ENCODE results near the gene RLBP1. TPM values are rescaled to one million over a fixed set of nuclear protein-coding genes. Genes with fewer than 3 reads are reported as not detected.

Gene RLBP1
- total and polyA plus RNA-seq, 9 of the 15 experiments (the other 6 are each of a cell fraction or from before 2014, with no cell fraction given) = 0.05 TPM; not detected in 8

DNA sequence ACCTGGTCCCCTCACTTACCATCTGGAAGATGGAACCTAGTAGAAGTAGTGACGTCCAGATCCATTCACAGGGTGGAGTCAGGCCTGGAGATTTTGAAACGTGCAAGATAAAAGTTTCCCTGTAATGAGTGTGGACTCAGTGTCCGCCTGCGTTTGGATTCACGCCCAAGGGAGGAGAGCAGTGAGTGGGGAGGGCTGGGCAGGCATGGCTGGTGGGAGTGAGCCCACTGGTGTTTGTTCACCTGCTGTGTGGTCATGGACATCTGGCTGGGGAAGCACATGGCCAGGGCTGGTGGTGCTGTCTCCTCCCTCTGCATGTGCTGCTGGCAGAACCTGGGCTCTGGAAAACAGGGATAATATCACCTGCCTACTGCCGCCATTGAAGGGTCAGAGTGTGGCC lies 37.0 kb downstream of the RLBP1 start (continued):
- TF ChIP-seq, protein P1, sequence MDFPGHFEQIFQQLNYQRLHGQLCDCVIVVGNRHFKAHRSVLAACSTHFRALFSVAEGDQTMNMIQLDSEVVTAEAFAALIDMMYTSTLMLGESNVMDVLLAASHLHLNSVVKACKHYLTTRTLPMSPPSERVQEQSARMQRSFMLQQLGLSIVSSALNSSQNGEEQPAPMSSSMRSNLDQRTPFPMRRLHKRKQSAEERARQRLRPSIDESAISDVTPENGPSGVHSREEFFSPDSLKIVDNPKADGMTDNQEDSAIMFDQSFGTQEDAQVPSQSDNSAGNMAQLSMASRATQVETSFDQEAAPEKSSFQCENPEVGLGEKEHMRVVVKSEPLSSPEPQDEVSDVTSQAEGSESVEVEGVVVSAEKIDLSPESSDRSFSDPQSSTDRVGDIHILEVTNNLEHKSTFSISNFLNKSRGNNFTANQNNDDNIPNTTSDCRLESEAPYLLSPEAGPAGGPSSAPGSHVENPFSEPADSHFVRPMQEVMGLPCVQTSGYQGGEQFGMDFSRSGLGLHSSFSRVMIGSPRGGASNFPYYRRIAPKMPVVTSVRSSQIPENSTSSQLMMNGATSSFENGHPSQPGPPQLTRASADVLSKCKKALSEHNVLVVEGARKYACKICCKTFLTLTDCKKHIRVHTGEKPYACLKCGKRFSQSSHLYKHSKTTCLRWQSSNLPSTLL (IDR thresholded peaks at IDR 0.05) = no peak
- TF ChIP-seq, protein P2, sequence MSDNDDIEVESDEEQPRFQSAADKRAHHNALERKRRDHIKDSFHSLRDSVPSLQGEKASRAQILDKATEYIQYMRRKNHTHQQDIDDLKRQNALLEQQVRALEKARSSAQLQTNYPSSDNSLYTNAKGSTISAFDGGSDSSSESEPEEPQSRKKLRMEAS (CRISPR knock-in tag; IDR thresholded peaks at IDR 0.05) = peak; percentile 57
- no peak for TF ChIP-seq SRF (CRISPR knock-in tag; IDR thresholded peaks at IDR 0.05)
- TF ChIP-seq ZFP1 (CRISPR knock-in tag; IDR thresholded peaks at IDR 0.05) = no peak

DNA sequence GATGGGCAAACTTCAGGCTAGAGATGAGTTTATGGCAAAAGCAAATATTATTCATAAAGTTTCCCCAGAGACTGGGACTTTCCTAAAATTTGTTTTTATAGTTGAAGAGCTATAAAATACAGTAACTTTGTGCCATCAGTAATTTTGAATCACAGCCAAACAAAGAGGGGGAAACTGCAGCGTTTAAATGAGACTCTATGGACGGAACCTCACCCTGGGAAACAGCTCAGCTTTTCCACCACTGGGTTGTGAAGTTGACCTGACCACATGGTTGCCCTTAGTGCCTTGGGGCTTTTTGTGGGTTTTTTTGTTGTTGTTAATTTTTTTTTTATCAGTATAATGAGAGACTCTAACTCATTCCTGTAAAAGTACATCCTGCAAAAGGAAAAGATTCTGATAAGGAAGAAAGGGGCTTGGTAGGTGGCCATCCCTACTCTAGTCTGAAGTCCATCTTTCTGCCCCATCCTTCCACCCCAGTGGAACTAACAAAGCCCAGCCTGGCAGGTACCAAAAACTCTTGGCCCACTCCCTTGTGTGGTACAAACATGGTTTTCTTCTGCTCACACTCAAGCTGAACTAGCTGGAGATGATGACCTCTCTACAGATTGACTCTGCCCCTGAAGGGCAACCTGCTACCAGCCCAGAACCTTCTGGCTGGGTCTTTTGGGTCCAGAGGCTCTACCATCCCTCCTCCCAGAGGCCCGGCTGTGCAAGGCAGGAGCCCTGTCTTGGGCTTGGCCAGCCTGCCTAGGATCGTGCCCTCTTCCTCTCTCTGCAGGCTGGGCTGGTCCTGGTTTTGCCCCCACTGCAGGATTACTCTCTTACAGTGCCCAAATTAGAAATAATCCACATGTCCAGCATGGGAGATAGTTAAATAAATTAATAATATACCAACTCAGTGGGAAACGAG lies 41.2 kb downstream of the RLBP1 start:
- no peak for ATAC-seq
- Histone ChIP-seq H3K9ac (ENCODE audit: insufficient read depth in 1 of 2, low read depth in 2 of 2, low read length in 2 of 2) (0 out of 4 replicates have a peak overlapping the region, but pooled peaks of 1 of the 2 experiments have one; percentile 11), H3K36me3 (ENCODE audit: control insufficient read depth, insufficient read depth, low read length) (peaks cover 87% of the 10 kb centered on the region), H3K4me2 (ENCODE audit: insufficient read depth, low read length) (no peak overlapping the region), H3K9me3 (replicated peaks; ENCODE audit: control insufficient read depth, insufficient read depth, low read depth, low read length) (no peaks in the 10 kb centered on the region), H3K27me3 (ENCODE audit: control insufficient read depth in 2 of 2, insufficient read depth in 2 of 2, low read length in 2 of 2) (no peaks in the 10 kb centered on the region), H4K20me1 (replicated peaks; ENCODE audit: control insufficient read depth, insufficient read depth, low read length) (no peaks in the 10 kb centered on the region), H3K9me1 (ENCODE audit: control insufficient read depth, insufficient read depth, low read length) (peaks cover 4% of the 10 kb centered on the region), H3K4me1 (replicated peaks in 1 of 2; ENCODE audit: control insufficient read depth in 2 of 2, insufficient read depth in 2 of 2, low read length in 2 of 2) (no peaks in the 10 kb centered on the region), H3K27ac (ENCODE audit: extremely low read depth, low read depth, low read length) (no peak overlapping the region), H2AFZ (ENCODE audit: low read depth, low read length) (no peak overlapping the region), H3K4me3 (no peak overlapping the region), H3K79me2 (ENCODE audit: control insufficient read depth, insufficient read depth, low read length) (no peaks in the 10 kb centered on the region)
- POLR2A ChIA-PET = interaction anchor here (1.2 kb wide), 1 partner anchor 9 kb away, joined by 3 read pairs; no protein-coding TSS in a partner anchor
- no peak for FAIRE-seq
- CTCF ChIA-PET (ENCODE audit: low intra/inter-chr PET ratio) = interaction anchor here (0.5 to 3.4 kb wide), 2 partner anchors 123 to 302 kb away, joined by 3 to 39 read pairs; no protein-coding TSS in a partner anchor
- no TSS peak for BruUV-seq (replicated peaks)
- in situ Hi-C loops (cut with MboI) = loop anchor here (5.0 to 10.0 kb wide), 2 partner anchors 123 to 295 kb away; no protein-coding TSS in a partner anchor
- WGBS (ENCODE audit: insufficient coverage, low coverage, missing lambda C conversion rate) = 84% methylated on average over 5 of the region's 5 CpGs
- DNase-seq (ENCODE audit: extremely low read depth in 1 of 4, low spot score in 3 of 4) = no peak
- intact Hi-C loops (cut with micrococcal nuclease) = loop anchor here (5.0 kb wide), 2 partner anchors 148 to 283 kb away; partner anchors contain the start of gene HAPLN3
- no peak for TF ChIP-seq EGR1 (conservative IDR thresholded peaks at IDR 0.05)
- TF ChIP-seq ZBED1 (IDR thresholded peaks at IDR 0.05) = no peak
- TF ChIP-seq BCOR (IDR thresholded peaks at IDR 0.05) = no peak
- TF ChIP-seq, protein P3, sequence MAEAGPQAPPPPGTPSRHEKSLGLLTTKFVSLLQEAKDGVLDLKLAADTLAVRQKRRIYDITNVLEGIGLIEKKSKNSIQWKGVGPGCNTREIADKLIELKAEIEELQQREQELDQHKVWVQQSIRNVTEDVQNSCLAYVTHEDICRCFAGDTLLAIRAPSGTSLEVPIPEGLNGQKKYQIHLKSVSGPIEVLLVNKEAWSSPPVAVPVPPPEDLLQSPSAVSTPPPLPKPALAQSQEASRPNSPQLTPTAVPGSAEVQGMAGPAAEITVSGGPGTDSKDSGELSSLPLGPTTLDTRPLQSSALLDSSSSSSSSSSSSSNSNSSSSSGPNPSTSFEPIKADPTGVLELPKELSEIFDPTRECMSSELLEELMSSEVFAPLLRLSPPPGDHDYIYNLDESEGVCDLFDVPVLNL (CRISPR knock-in tag; IDR thresholded peaks at IDR 0.05; ENCODE audit: low read depth) = no peak
- no peak for TF ChIP-seq RBFOX2 (IDR thresholded peaks at IDR 0.05; ENCODE audit: low read depth, low read length)
- no peak for TF ChIP-seq CBX1 (IDR thresholded peaks at IDR 0.05; ENCODE audit: low read depth)
- no peak for TF ChIP-seq ZNF707 (CRISPR knock-in tag; conservative IDR thresholded peaks at IDR 0.05)
- TF ChIP-seq, protein P4, sequence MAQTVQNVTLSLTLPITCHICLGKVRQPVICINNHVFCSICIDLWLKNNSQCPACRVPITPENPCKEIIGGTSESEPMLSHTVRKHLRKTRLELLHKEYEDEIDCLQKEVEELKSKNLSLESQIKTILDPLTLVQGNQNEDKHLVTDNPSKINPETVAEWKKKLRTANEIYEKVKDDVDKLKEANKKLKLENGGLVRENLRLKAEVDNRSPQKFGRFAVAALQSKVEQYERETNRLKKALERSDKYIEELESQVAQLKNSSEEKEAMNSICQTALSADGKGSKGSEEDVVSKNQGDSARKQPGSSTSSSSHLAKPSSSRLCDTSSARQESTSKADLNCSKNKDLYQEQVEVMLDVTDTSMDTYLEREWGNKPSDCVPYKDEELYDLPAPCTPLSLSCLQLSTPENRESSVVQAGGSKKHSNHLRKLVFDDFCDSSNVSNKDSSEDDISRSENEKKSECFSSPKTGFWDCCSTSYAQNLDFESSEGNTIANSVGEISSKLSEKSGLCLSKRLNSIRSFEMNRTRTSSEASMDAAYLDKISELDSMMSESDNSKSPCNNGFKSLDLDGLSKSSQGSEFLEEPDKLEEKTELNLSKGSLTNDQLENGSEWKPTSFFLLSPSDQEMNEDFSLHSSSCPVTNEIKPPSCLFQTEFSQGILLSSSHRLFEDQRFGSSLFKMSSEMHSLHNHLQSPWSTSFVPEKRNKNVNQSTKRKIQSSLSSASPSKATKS (CRISPR knock-in tag; IDR thresholded peaks at IDR 0.05) = no peak

Data from K562 (cell line).